Measurements from ENCODE around the gene POFUT2.
"Not testable (repeated sequence)": the region's sequence is repeated elsewhere in the genome, so short reads cannot be mapped to it uniquely, and the experiment has no call there.

The POFUT2 gene

DNA sequence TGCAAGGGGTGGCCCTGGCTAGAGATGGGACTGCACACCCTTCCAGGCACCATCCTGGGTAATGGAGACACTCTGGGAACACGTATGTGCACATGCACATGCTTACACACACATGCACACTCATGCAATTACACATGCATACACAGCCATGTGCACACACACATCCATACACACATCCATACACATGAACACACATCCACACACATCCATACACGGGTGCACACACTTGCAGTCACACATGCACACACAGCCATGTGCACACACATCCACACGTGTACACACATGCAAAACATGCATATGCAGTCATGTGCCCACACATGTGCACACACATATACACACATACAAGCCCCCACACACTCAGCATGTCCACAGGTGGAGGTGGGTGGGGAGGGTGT, 22.3 kb upstream of the POFUT2 start:
- no peak for DNase-seq

DNA sequence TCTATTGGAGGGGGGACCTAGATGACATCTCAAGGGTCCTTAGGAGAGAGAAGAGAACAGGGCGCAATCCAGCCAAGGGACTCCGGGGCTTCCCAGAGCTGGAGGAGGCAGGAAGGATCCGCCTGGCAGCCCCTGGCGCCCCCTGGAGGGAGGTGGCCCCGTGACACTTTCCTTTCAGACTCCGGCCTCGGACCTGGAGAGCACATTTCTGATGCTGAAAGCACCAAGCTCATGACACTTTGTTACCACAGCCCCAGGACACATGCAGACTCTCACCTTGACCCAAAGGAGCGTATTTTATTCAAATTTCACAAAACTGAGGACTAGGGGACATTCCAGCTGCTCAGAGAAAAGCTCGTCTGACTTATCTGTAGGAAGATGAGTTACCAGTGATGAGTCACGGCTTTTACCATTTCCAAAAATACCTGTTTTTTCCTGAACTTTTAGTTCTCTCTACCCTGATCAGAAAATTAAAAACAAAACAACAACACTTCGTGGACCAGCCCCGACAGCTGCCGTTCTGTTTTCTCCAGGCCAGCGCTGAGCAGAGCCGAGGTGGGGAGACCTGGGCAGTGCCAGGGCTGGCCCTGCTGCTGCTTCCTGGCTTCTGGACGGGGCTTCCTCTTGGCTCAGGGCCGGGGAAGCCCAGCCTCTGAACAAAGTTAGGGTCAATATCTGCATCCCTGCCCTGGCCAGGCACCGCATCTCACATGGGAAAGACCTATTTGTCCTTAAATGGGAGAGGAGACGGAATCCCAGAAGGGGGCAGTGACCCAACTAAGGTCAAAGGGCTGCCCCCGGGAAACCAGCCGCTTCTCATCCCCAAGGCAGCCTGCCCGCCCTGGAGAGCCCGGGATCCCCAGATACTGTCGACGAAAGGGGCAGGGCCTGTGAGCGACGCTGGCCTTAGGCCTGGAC, 21.6 kb upstream of the POFUT2 start:
- DNase-seq: no peak

DNA sequence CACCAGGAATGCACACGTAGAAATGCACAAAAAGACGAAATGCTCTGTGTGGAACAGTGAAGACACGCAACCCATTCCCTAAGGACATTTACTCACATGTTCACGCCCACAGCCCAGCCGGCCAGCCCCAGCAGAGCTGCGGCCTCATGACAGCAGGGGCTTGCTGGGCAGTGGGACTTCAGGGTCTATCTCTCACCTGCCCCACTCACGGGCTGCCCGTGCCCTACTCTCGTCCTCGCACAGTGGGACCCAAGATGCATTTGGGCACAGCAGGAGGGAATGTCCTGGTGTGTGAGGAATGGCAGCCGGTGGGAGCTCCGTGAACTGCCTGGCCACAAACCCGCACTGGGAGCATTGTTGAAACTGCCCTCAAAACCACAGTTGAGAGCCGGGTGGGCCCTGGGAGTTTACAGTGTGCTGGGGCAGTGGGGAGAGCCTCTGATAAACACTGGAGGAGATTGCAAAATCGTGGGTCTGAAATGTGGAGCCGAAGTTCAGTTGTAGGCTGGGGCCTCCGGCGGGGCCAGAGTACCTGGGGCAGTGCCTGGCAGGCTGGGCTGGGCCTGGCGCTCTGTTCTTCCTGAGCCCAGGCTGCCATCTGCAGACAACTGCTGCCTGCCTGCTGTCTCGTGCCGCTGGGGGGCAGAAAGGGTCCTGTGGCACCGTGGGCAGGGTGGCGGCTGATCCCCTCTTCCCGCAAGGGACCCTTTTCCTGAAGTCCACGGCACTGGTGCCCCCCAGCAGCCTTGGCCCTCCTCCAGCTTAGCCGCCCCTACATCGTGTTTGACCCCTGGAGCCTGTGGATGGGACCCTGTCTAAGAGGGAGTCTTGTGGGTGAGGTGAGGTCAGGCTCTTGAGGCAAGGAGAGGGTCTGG, 20.7 kb upstream of the POFUT2 start:
- no peak for DNase-seq

DNA sequence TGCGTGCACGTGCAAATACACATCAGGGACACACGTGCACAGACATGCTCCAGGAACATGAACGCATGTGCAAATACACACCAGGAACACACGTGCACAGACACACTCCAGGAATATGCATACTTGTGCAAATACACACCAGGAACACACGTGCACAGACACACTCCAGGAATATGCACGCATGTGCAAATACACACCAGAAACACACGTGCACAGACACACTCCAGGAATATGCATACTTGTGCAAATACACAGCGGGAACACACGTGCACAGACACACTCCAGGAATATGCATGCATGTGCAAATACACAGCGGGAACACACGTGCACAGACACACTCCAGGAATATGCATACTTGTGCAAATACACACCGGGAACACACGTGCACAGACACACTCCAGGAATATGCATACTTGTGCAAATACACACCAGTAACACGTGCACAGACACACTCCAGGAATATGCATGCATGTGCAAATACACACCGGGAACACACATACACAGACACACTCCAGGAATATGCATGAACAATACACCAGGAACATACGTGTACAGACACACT, 20.0 kb upstream of the POFUT2 start:
- DNase-seq: not testable (repeated sequence)

DNA sequence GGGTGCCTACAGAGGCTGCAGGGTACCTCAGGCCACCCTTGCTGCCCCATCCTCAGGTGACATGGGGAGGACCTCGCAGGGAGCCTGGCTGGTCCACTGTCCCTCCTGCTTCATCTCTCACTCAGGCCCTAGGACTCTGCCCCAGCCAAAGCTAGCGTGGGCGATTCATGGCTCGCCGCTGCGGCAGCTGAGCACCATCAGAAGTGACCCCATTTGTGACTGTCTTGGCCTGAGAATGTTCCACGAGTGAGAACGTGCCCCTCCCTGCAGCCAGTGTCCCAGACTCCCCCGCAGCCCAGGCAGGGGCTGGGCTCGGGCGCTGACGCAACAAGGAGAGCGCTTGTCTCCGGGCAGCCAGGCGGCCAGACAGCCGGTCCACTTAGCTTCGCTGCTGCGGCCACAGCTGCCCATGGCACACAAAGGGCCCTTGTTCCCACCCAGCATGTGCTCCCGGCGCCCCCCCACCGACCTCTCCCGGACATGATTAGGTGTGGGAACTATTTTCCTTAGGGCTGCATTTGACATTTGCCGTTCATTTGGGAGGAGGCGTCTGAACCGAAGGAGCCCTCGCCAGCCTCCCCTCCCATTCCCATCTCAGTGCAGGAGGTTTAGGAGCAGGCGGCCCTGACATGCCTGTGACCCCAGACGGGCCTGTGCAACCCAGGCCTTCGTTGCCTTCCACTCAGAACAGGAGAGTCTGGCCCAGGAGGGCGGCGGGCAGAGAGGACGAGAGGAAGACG, 19.3 kb upstream of the POFUT2 start:
- DNase-seq: peak; percentile 15

DNA sequence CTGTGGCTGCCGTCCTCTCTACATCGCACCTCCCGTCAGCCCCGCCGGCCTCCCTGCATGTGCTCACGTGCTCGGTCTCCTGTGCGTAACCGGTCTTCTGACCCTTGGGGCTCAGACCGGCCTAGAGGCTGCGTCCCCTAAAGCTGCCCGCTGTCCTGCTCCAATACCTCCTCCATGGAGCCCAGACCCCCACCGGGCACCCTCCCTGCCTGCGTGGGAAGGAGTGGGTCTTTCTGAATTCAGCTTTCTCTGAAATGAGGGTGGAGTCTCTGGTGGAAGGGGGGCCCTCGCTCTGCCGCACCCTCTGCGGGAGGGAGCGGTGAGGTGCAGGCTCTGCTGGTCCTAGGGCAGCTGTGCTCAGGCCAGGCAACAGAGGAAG, 18.7 kb upstream of the POFUT2 start:
- DNase-seq: no peak

DNA sequence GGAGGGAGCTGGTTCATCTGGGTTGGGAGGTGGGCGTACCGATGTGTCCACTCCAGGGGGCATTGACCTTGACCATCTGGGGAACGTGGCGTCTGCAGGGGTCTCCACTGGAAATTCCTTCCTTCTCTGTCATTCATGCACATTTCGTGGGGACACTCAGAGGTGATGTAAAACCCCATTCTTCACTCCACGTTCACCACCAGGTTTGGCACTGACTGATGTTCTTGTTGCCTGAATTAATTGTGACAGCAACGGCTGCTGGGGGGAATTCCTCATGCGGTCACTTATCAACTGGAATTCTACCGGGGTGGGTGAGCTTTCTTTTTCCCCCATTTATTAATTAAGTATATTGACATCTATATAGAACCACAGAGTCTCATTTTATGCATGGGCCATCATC, 18.1 kb upstream of the POFUT2 start:
- no peak for DNase-seq

DNA sequence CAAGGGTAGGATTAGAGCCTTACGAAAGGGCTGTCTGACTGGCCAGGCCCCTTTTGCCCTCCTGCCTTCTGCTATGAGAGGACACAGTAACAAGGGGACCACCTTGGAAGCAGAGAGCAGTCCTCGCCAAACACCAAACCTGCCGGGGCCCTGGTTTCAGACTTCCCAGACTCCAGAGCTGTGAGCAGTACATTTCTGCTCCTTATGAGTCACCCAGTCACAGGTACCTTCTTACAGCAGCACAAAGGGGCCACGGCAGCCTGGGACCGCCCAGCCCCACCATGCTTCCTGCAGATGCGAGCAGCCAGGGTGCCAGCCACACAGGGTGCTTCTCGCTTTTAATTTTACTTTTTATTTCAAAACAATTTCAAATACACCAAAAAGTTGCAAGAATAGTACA, 17.2 kb upstream of the POFUT2 start:
- DNase-seq: no peak

DNA sequence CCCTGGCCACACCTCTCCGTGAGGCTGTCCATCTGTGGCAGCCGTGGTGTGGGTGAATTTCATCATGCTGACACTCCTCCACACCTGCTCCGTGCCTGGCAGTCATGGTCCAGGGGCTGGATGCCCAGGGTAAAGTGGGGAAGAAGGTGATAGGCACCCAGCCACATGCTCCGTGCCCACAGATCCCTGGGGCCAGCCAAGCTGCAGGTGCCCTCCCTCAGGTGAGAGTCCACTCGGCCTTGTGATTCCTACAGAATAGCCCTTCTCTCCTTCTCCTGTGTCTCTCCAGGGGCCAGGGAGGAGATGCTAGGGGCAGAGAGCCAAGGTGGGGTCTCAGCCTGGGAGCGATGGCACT, 16.8 kb upstream of the POFUT2 start:
- no peak for DNase-seq

DNA sequence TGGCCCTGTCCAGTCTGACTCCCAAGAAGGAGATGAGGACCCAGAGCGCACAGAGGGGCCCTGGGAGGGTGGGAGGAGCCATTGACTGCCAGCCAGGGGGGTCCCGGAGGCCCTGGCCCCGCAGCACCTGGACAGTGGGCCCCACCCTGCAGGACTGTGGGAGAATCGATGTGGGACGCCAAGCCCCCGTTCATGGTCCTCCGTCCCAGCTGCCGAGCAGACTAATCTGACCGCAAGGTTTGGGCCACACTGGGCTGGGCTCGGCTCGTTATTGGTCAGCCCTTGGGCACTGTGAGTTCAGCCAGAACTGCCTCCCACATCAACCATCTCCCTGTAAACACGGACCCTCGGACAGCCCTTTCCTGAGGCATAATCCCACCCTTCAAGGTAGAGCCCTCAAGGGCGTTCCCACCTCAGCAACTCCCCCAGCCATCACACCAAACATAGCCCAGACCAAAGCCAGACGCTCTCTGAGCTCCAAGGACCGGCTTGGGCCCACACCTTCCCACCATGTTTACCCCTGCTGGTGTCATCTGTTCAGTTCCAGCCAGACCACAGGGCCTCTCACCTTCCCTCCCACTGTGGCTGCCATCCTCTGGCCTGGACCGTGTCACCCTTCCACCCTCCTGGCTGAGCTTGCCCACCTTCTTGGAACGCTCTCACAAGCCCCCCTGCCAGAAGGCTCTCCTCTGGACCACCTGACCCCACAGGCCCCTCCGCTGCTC, 16.2 kb upstream of the POFUT2 start:
- no peak for DNase-seq

DNA sequence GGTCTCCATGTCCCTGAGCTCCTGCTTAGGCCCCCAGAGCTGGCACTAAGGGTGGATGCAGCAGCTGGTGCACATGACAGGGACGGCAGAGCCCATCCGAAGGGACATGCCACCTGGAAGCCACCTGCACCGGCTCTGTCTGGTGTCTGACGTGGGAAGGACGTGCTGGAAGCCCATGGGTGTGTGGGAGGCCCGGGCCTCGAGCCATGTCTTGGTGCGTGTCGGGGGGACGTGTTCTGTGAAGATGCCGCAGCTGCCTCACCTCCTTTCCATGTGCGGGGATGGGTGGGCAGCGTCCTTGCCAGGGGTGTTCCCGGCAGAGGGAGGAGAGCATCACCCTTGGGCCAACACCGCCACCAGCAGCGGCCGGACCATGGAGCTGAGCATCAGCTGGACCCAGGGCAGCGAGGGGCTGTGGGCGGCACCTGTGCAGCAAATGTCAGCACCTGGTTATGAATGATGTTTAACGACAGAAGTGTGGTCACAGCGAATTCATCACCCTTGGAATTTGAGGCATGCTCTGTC, 15.5 kb upstream of the POFUT2 start:
- no peak for DNase-seq

DNA sequence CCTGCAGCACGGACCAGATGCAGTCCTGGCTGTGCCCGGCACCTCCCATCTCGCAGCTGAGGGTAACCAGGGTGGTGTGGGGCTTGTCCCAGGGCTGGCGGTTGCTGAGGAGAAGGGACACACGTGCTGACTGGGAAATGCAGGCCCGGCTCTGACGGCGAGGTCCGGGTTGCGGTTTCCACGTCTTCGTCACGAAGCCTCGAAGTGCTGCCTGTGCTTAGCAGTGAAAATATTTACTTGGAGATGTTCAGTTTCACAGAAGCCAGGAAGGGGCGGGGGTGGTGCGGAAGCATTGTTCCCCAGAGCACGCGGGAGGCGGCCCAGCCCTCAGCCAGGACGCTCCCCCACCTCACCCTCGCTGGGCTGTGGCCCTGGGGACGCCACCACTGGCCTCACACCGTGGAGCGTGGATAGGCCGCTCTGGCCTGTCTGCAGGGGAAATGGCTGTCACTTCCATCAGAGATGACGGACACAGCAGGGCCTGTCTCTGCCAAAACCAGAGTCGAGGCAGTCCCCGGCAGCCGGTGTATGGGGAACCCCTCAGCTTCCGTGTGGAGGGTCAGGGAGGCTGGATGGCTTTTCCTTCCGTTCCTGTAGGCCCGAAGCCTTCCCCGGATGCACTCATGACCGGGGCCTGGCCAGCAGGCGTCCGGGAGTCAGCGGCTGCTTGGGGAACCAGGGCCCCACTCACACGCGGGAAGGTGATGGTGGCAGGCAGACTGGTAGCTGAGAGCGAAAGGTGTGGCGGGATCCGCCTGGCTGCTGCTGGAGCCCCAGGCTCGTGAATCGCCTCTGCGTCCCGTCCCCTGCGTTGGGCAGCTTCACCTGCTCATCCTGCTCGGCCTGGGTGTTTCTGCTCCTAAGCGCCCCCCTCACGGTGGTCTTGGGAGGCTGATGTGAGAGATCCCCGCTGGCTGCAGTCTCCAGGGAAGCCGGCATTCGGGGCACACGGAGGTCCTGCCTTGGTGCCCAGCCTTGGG, 14.7 kb upstream of the POFUT2 start:
- DNase-seq: no peak

DNA sequence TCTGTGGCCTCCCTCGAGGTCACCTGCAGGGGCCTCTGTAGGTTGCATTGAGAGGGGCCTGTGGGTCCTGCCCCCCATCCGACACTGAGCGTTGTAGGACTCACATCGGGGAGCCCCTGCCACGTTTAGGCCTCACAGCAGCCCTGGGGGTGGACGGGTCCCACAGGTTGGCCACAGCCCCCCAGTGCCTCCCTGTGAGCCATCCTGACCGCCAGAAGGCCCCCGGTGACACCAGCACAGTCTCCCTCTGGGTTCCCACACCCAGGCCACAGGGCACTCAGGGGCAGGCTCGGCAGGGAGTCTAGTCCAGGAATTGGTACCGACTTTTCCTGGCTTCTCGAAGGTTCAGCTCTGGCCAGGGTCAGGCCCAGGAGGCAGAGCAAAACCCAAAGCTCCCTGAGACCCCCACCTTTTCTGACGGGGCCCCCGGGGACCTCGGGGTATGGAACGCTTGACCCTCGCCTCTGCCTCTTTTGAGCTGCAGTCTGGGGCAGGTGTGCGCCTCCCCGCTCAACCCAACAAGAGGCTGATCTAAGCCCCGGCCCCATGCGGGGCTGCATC, 13.9 kb upstream of the POFUT2 start:
- DNase-seq: no peak

DNA sequence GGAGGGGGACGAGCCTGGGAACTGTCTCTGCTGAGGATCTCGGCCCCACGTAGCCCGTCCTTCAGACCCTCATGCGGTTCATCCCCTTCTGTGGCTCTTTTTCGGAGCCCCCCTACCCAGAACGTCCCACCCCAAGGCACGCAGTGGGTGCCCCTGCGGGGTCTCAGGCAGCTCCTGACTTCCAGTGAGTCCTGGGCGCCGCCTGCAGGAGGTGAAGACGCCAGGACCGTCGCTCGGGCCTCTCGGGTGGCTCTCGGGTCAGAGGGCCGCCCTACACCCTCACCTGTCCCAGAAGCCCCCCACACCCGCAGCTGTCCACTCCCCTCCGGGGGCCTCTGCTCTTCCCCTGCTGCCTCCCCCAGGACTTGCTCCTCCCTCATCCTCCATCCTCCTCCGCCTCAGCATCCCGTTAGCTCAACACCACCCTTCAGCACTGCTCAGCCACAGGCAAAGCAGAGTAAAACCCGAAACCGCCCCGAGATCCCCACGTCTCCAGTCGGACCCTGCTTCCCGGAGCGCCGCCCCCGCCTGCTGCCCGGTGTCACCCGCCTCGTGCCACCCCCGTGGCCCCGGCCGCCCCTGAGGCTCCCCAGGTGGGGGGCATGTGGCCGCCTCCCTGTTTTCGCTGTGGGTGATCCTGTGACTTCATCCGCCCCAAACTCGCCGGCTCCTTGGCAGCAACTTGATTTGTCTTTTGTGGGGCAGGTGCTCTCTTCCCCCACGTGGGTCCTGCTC, 13.3 kb upstream of the POFUT2 start:
- no peak for DNase-seq

DNA sequence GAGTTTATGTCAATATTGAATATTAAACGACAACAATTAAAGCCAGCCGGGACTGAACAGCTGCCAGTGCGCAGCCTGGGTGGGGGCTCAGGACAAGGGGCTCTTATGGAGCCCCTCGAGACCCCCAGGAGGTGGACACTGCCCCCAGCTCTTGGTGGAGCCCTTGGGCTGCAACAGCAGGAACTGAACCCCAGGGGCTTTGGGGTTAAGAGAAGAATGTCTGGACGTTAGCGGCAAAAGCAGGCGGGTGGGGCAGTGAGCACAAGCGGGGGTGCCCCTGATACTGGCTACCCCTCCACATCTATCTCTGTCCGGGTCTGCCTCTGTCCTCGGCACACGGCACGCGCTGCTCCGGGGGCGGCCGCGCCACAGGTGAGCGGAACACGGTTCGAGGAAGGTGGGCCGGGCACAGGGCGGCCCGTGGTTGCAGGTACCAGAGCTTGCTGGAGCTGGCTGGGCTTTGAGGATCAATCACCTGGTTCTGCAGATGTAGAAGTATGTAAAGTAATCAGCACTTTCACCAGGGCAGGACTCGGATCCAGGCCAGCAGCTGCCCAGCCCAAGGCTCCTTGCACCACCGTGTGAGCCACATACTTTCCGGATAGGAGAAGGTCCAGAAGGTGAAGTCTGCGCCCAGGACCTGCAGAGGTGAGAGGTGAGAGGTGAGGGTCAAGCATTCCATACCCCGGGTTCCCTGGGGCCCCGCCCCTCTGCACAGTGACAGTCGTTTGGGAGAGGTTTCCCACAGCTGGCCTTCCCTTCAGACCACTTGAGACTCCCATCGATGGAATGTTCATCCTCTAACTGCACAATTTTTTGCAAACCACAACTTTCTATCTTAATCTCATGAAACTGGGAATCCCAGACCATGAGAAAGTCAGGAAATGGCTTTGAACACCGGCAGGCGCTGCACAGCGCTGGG, 12.4 kb upstream of the POFUT2 start:
- DNase-seq: no peak

DNA sequence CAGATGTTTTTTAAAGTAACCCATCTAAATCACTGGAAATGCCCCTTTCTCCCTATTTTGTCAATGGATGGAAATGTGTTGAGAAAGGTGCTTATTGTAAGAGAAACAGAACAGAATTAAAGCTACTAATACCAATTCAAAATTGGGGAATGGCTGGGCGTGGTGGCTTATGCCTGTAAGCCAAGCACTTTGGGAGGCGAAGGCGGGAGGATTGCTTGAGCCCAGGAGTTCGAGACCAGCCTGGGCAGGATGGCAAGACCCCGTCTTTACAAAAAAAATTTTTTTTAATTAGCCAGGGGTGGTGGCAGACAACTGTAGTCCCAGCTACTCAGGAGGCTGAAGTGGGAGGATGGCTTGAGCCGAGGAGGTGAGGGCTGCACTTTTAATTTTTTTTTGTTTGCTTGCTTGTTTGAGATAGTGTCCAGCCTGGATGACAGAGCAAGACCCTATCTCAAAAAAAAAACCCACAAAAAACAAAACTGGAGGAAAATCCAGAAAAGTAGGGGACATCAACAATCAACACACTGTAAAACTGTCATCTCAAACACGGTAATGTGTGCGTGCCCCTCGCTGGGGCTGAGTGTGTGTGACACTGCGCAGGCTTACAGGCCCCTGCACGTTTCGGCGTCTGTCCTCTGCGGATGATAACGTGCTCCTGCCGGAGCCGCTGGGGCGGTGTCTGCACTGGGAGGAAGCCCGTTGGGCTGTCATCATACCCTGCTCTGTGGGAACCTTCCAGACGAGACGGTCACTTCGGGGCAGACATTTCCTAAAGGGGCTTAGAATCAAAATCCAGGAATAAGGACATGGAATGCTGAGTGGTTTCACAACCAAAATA, 11.6 kb upstream of the POFUT2 start:
- no peak for DNase-seq

DNA sequence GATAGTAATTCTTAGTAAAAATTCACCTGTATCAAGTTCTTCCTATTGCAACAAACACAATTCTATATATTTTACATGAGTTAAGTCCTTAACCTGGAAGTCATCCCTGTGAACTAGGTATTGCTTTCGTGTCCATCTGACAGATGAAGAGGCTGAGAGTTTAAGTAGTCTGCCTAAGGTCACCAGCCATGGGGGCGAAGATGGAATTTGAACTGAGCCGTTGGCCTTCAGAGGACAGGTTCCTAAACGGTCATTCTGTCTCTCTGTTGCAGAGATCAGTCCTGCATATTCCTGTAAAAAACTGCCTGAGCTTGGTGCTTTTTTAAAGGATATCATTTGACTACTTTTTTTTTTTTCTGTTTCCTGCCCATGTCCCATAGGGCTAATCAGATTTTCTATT, 10.2 kb upstream of the POFUT2 start:
- DNase-seq: no peak

DNA sequence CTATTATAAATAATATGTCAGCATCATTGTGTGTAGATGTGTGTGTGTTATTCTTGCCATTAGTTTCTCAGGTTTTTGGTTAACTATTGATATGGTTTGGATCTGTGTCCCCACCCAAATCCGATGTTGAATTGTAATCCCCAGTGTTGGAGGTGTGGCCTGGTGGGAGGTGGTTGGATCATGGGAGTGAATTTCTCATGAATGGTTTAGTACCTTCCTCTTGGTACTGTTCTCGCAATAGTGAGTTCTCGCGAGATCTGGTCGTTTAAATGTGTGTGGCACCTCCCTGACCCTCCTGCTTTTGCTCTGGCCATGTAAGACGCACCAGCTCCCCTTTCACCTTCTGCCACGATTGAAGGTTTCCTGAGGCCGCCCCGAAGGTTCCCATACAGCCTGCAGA, 9.6 kb upstream of the POFUT2 start:
- no peak for DNase-seq

Measured in NCI-H146 (cell line).